IMR-90 (cell line): ENCODE results near the gene STX8. TPM values are rescaled to one million over a fixed set of nuclear protein-coding genes. Genes with fewer than 3 reads are reported as not detected.

Source experiments
- ATAC-seq: fragments of 200-7000 bp; cut with Tn5 transposase; 2 replicates; pipeline ENCODE4 v1.9.1; 2020; ENCODE audit warnings: low read depth, mild to moderate bottlenecking, moderate library complexity
- BruUV-seq: library from RNA; stranded (reverse); fragments of 400-500 nt; replicated peaks from 2 replicates; lab custom pipeline; 2021; lab: Mats Ljungman, UMichigan
- CTCF ChIA-PET: fragments of 300-600 bp; formaldehyde crosslinking; extraction: SDS; loops from one replicate; lab custom pipeline; 2021; ENCODE audit warnings: antibody characterized with exemption; lab: Yijun Ruan, JAX
- POLR2A ChIA-PET: fragments of 300-600 bp; sonication (Branson Sonifier 250); formaldehyde crosslinking; loops from one replicate; lab custom pipeline; 2022; ENCODE audit warnings: antibody characterized with exemption; ENCODE audit not compliant: unreplicated experiment; lab: Charles Lee
- DNase-seq: peaks from one replicate; pipeline ENCODE4 v3.0.0; 2013
- H2AFZ ChIP-seq: replicated peaks from 2 replicates; pipeline ENCODE3; 2013; ENCODE audit warnings: low read length, mild to moderate bottlenecking; ENCODE audit not compliant: poor library complexity
- H2AK5ac ChIP-seq: 2 replicates; pipeline ENCODE4 v1.6.1; 2013; ENCODE audit warnings: low read depth, low read length, inconsistent platforms
- H2AK9ac ChIP-seq: replicated peaks from 2 replicates; pipeline ENCODE3; 2013; ENCODE audit warnings: mild to moderate bottlenecking, low read depth, low read length, moderate library complexity; ENCODE audit not compliant: poor library complexity
- H2BK120ac ChIP-seq: 2 replicates; pipeline ENCODE4 v1.6.1; 2013; ENCODE audit warnings: low read depth, low read length, inconsistent platforms
- H2BK15ac ChIP-seq: 3 replicates; pipeline ENCODE4 v1.6.1; 2013; ENCODE audit warnings: low read depth, low read length, inconsistent platforms
- H2BK20ac ChIP-seq: 2 replicates; pipeline ENCODE4 v1.6.1; 2013; ENCODE audit warnings: low read depth, mild to moderate bottlenecking, inconsistent platforms, low read length, moderate library complexity
- H2BK5ac ChIP-seq: 2 replicates; pipeline ENCODE4 v1.6.1; 2013; ENCODE audit warnings: mild to moderate bottlenecking, low read depth, low read length, inconsistent platforms; ENCODE audit not compliant: poor library complexity, severe bottlenecking
- H3K14ac ChIP-seq: replicated peaks from 2 replicates; pipeline ENCODE4 v1.6.1; 2013; ENCODE audit warnings: low read depth, low read length, inconsistent platforms
- H3K18ac ChIP-seq: 2 replicates; pipeline ENCODE4 v1.6.1; 2013; ENCODE audit warnings: low read depth, low read length, control low read depth
- H3K23ac ChIP-seq: 2 replicates; pipeline ENCODE4 v1.6.1; 2013; ENCODE audit warnings: low read depth, low read length, inconsistent platforms
- H3K27ac ChIP-seq: 2 replicates; pipeline ENCODE4 v1.5.1; 2013; ENCODE audit warnings: mild to moderate bottlenecking, control low read depth, low read length; ENCODE audit not compliant: insufficient read depth
- H3K27me3 ChIP-seq: 2 replicates; pipeline ENCODE4 v1.6.1; 2013; ENCODE audit warnings: low read length; ENCODE audit not compliant: control insufficient read depth, insufficient read depth
- H3K36me3 ChIP-seq: 2 replicates; pipeline ENCODE4 v1.6.1; 2013; ENCODE audit warnings: low read length, mixed read lengths; ENCODE audit not compliant: control insufficient read depth, insufficient read depth
- H3K4ac ChIP-seq: 2 replicates; pipeline ENCODE4 v1.6.1; 2013; ENCODE audit warnings: low read depth, low read length, inconsistent platforms
- H3K4me1 ChIP-seq: 2 replicates; pipeline ENCODE4 v1.6.1; 2013; ENCODE audit warnings: low read length, mixed read lengths; ENCODE audit not compliant: control insufficient read depth, insufficient read depth
- H3K4me2 ChIP-seq: 2 replicates; pipeline ENCODE4 v1.6.1; 2013; ENCODE audit warnings: low read depth, mild to moderate bottlenecking, control low read depth, low read length, moderate library complexity
- H3K4me3 ChIP-seq: 2 replicates; pipeline ENCODE4 v1.5.1; 2013; ENCODE audit warnings: low read depth, mild to moderate bottlenecking, control low read depth, low read length, moderate library complexity; ENCODE audit not compliant: insufficient read depth
- H3K56ac ChIP-seq: 2 replicates; pipeline ENCODE4 v1.6.1; 2013; ENCODE audit warnings: low read length, inconsistent platforms; ENCODE audit not compliant: insufficient read depth; ENCODE audit errors: extremely low read depth
- H3K79me1 ChIP-seq, 2 experiments: 2 replicates each; pipeline ENCODE4 v1.6.1; 2013; ENCODE audit warnings: low read length in 2 of 2, inconsistent platforms in 1 of 2, low read depth in 1 of 2
- H3K9ac ChIP-seq: 2 replicates; pipeline ENCODE4 v1.6.1; 2013; ENCODE audit warnings: low read depth, low read length, control low read depth
- H3K9me1 ChIP-seq: 2 replicates; pipeline ENCODE4 v1.6.1; 2013; ENCODE audit warnings: low read length, inconsistent platforms; ENCODE audit not compliant: insufficient read depth
- H3K9me3 ChIP-seq: 2 replicates; pipeline ENCODE4 v1.6.1; 2013; ENCODE audit warnings: low read length; ENCODE audit not compliant: control insufficient read depth, insufficient read depth
- H4K20me1 ChIP-seq: 2 replicates; pipeline ENCODE4 v1.6.1; 2013; ENCODE audit warnings: low read length, inconsistent platforms; ENCODE audit not compliant: insufficient read depth
- H4K5ac ChIP-seq: 2 replicates; pipeline ENCODE4 v1.6.1; 2013; ENCODE audit warnings: mild to moderate bottlenecking, low read depth, low read length, control low read depth
- H4K8ac ChIP-seq, 2 experiments: 2 replicates each; pipeline ENCODE4 v1.6.1; 2013; ENCODE audit warnings: low read depth in 2 of 2, low read length in 2 of 2, control low read depth in 1 of 2, inconsistent platforms in 1 of 2
- H4K91ac ChIP-seq: 2 replicates; pipeline ENCODE4 v1.6.1; 2013; ENCODE audit warnings: low read depth, low read length, inconsistent platforms; ENCODE audit not compliant: insufficient read depth
- BHLHE40 ChIP-seq: fragments of 150-350 bp; IDR thresholded peaks from 2 replicates; pipeline ENCODE4 v1.6.1; 2016; ENCODE audit warnings: mild to moderate bottlenecking, low read depth, low read length
- CHD1 ChIP-seq: IDR thresholded peaks from 2 replicates; pipeline ENCODE4 v1.6.1; 2012; ENCODE audit warnings: low read depth, low read length, improper control_type of control experiment
- FOS ChIP-seq: fragments of 150-350 bp; IDR thresholded peaks from 2 replicates; pipeline ENCODE4 v1.6.1; 2016; ENCODE audit warnings: low read depth, low read length
- MAFK ChIP-seq: IDR thresholded peaks from 2 replicates; pipeline ENCODE4 v1.6.1; 2012; ENCODE audit warnings: low read depth, low read length, improper control_type of control experiment
- MAZ ChIP-seq: IDR thresholded peaks from 2 replicates; pipeline ENCODE4 v1.6.1; 2012; ENCODE audit warnings: low read depth, mild to moderate bottlenecking, low read length, improper control_type of control experiment, moderate library complexity, borderline replicate concordance
- MXI1 ChIP-seq: IDR thresholded peaks from 2 replicates; pipeline ENCODE4 v1.6.1; 2012; ENCODE audit warnings: low read depth, mild to moderate bottlenecking, low read length, moderate library complexity, borderline replicate concordance
- NFE2L2 ChIP-seq: fragments of 150-350 bp; IDR thresholded peaks from 2 replicates; pipeline ENCODE4 v1.6.1; 2016; ENCODE audit warnings: low read depth, mild to moderate bottlenecking, low read length
- POLR2A ChIP-seq: IDR thresholded peaks from 2 replicates; pipeline ENCODE4 v1.6.1; 2012; ENCODE audit warnings: mild to moderate bottlenecking, low read depth, low read length
- RAD21 ChIP-seq: IDR thresholded peaks from 2 replicates; pipeline ENCODE4 v1.6.1; 2012; ENCODE audit warnings: low read length, improper control_type of control experiment
- RCOR1 ChIP-seq: IDR thresholded peaks from 2 replicates; pipeline ENCODE4 v1.6.1; 2012; ENCODE audit warnings: mild to moderate bottlenecking, low read length, improper control_type of control experiment; ENCODE audit not compliant: insufficient replicate concordance
- RFX5 ChIP-seq: IDR thresholded peaks from 2 replicates; pipeline ENCODE4 v1.8.0; 2012; ENCODE audit warnings: low read depth, mild to moderate bottlenecking, low read length, moderate library complexity
- SMC3 ChIP-seq: fragments of 150-350 bp; IDR thresholded peaks from 2 replicates; pipeline ENCODE4 v1.6.1; 2016; ENCODE audit warnings: low read depth, mild to moderate bottlenecking, antibody characterized with exemption, low read length, moderate library complexity
- WGBS, 2 experiments: methylation state at CpG; one replicate each; pipeline versions ENCODE4 v1.1.5 to v1.1.7; 2013; ENCODE audit warnings: missing lambda C conversion rate in 2 of 2; ENCODE audit not compliant: insufficient read length in 1 of 2; ENCODE audit errors: extremely low coverage in 2 of 2; 5-methylcytosine and 5-hydroxymethylcytosine counted together
- dilution Hi-C: fragments of 300-500 bp; cut with HindIII; formaldehyde crosslinking; loops from one replicate; pipeline ENCODE4 v1.14.3; 2018; ENCODE audit warnings: low sequenced_read_pairs; ENCODE audit not compliant: unreplicated experiment
- in situ Hi-C: fragments of 300-500 bp; cut with MboI; formaldehyde crosslinking; loops from 3 replicates; pipeline ENCODE4 v1.14.3; 2019; ENCODE audit warnings: low sequenced_read_pairs, inconsistent platforms, mixed read lengths
- intact Hi-C: fragments of 100-400 bp; cut with micrococcal nuclease; formaldehyde crosslinking; loops from 2 replicates; pipeline ENCODE4 v1.10.0; 2022
- polyA plus RNA-seq, 3 experiments: library from polyadenylated mRNA; depleted of rRNA; stranded (reverse); fragments of >200 nt; gene quantifications; 2 replicates each; pipeline ENCODE4 v1.2.3, GENCODE V29; 2012; ENCODE audit warnings: low replicate concordance in 1 of 3
- total RNA-seq: library from RNA; depleted of rRNA; stranded (reverse); fragments of >200 nt; gene quantifications from 2 replicates; pipeline ENCODE4 v1.2.3, GENCODE V29; 2012
- TF ChIP-seq, protein P1 (sequence below): fragments of 150-350 bp; IDR thresholded peaks from 2 replicates; pipeline ENCODE4 v1.6.1; 2016; ENCODE audit warnings: low read depth, mild to moderate bottlenecking, low read length, moderate library complexity, borderline replicate concordance
- TF ChIP-seq, protein P2 (sequence below): fragments of 150-350 bp; IDR thresholded peaks from 2 replicates; pipeline ENCODE4 v1.6.1; 2017; ENCODE audit warnings: mild to moderate bottlenecking, antibody characterized with exemption, low read length, low read depth
- TF ChIP-seq, protein P3 (sequence below): conservative IDR thresholded peaks from 2 replicates; pipeline ENCODE4 v1.5.1; 2012; ENCODE audit warnings: mild to moderate bottlenecking, low read depth, low read length, improper control_type of control experiment

STX8 gene
- total and polyA plus RNA-seq, 2 of the 4 experiments (the other 2 are of a cell fraction), result 26.5 to 47.0 TPM

DNA sequence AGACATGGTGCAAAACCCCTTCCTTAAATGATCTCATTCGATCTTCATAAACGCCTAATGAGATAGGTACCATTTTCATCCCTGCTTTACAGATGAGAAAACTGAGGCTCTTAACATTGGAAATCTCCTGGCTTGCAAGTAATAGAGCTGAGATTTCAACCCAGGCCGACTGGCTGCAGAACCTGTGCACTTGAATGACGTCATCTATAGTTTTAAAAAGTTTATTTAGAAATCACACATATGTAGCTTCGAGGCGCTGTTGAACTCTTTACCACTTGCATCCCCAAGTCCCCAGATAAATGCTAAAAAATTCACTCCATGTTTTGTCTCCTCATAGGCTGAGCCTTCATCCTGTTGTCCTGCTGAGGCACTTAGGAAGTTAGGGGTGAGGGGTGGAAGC is 30.8 kb upstream of the STX8 start:
- BruUV-seq, result no TSS peak
- CTCF ChIA-PET, result interaction anchor here (0.6 kb wide), 1 partner anchor 179 kb away, joined by 3 read pairs; no protein-coding TSS in a partner anchor

More for the DNA sequence above, 30.8 kb upstream of the STX8 start:
- H4K20me1 ChIP-seq, result no peaks in the 10 kb centered on the region
- no peak overlapping the region for H3K27ac ChIP-seq
- ATAC-seq (no peak), DNase-seq (no peak)
- H3K4me1 ChIP-seq, result no peaks in the 10 kb centered on the region
- POLR2A ChIA-PET, result no interaction called here
- no peak overlapping the region for H2BK15ac ChIP-seq
- dilution Hi-C loops, result no loop called here
- H2BK20ac ChIP-seq, result no peak overlapping the region
- H3K23ac ChIP-seq, result no peak overlapping the region
- no peaks in the 10 kb centered on the region for H3K27me3 ChIP-seq
- no peak overlapping the region for H3K18ac ChIP-seq
- H3K9ac ChIP-seq, result no peak overlapping the region
- H2AFZ ChIP-seq, result no peak overlapping the region
- intact Hi-C loops, result no loop called here
- H4K5ac ChIP-seq, result no peak overlapping the region
- H2AK9ac ChIP-seq, result no peak overlapping the region
- H3K36me3 ChIP-seq, result no peaks in the 10 kb centered on the region
- H3K4me2 ChIP-seq, result no peak overlapping the region
- TF ChIP-seq, protein P1, sequence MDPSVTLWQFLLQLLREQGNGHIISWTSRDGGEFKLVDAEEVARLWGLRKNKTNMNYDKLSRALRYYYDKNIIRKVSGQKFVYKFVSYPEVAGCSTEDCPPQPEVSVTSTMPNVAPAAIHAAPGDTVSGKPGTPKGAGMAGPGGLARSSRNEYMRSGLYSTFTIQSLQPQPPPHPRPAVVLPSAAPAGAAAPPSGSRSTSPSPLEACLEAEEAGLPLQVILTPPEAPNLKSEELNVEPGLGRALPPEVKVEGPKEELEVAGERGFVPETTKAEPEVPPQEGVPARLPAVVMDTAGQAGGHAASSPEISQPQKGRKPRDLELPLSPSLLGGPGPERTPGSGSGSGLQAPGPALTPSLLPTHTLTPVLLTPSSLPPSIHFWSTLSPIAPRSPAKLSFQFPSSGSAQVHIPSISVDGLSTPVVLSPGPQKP, result no peak
- TF ChIP-seq CHD1 (no peak), POLR2A (no peak), RFX5 (no peak), RCOR1 (no peak), MXI1 (no peak), NFE2L2 (no peak), MAZ (no peak), SMC3 (no peak), MAFK (no peak), RAD21 (no peak), FOS (no peak), BHLHE40 (no peak)
- TF ChIP-seq, protein P2, sequence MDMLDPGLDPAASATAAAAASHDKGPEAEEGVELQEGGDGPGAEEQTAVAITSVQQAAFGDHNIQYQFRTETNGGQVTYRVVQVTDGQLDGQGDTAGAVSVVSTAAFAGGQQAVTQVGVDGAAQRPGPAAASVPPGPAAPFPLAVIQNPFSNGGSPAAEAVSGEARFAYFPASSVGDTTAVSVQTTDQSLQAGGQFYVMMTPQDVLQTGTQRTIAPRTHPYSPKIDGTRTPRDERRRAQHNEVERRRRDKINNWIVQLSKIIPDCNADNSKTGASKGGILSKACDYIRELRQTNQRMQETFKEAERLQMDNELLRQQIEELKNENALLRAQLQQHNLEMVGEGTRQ, result no peak
- TF ChIP-seq, protein P3, sequence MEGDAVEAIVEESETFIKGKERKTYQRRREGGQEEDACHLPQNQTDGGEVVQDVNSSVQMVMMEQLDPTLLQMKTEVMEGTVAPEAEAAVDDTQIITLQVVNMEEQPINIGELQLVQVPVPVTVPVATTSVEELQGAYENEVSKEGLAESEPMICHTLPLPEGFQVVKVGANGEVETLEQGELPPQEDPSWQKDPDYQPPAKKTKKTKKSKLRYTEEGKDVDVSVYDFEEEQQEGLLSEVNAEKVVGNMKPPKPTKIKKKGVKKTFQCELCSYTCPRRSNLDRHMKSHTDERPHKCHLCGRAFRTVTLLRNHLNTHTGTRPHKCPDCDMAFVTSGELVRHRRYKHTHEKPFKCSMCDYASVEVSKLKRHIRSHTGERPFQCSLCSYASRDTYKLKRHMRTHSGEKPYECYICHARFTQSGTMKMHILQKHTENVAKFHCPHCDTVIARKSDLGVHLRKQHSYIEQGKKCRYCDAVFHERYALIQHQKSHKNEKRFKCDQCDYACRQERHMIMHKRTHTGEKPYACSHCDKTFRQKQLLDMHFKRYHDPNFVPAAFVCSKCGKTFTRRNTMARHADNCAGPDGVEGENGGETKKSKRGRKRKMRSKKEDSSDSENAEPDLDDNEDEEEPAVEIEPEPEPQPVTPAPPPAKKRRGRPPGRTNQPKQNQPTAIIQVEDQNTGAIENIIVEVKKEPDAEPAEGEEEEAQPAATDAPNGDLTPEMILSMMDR, result no peak
- no peak overlapping the region for H3K14ac ChIP-seq
- H3K9me1 ChIP-seq, result no peaks in the 10 kb centered on the region
- no peak overlapping the region for H2BK120ac ChIP-seq
- in situ Hi-C loops, result no loop called here
- H3K4ac ChIP-seq, result no peak overlapping the region
- no peak overlapping the region for H2BK5ac ChIP-seq
- H3K56ac ChIP-seq, result no peak overlapping the region
- H4K8ac ChIP-seq, result no peak overlapping the region
- H2AK5ac ChIP-seq, result no peak overlapping the region
- no peak overlapping the region for H4K91ac ChIP-seq
- no peaks in the 10 kb centered on the region for H3K9me3 ChIP-seq
- WGBS, 2 experiments, result no CpG with 5 or more reads among the region's 6 CpGs
- H3K4me3 ChIP-seq, result no peak overlapping the region
- H3K79me1 ChIP-seq, result no peaks in the 10 kb centered on the region
